Panc1 (cell line): ENCODE data around the gene ZSWIM3.

Experiments
- CTCF ChIP-seq: fragments of 450-650 bp; IDR thresholded peaks from 2 replicates; pipeline ENCODE4 v1.5.1; 2017; ENCODE audit warnings: mild to moderate bottlenecking
- POLR2AphosphoS5 ChIP-seq: IDR thresholded peaks from 2 replicates; pipeline ENCODE4 v1.6.1; 2012; ENCODE audit warnings: mild to moderate bottlenecking, low read depth, low read length, moderate library complexity
- REST ChIP-seq, 2 experiments: IDR thresholded peaks; 2 replicates each; pipeline ENCODE4 v1.6.1; 2011 to 2012; ENCODE audit warnings: low read depth in 2 of 2, control low read depth in 1 of 2, low read length in 1 of 2, mild to moderate bottlenecking in 1 of 2, moderate library complexity in 1 of 2; ENCODE audit not compliant: insufficient read depth in 1 of 2
- TCF7L2 ChIP-seq: IDR thresholded peaks from 2 replicates; pipeline ENCODE4 v1.6.1; 2011; ENCODE audit warnings: mild to moderate bottlenecking, low read depth, low read length, inconsistent platforms

- TF ChIP-seq CTCF (peak; percentile 88), POLR2AphosphoS5 (no peak), TCF7L2 (no peak), REST (IDR thresholded peaks at IDR 0.05; ENCODE audit: insufficient read depth in 1 of 2, low read depth in 2 of 2, low read length in 1 of 2) (no peak)
Measured at GRCh38 chr20:45890077-45890984, 32.9 kb downstream of the ZSWIM3 start.
